Naive thymus-derived CD4-positive, alpha-beta T cell (primary cell): Measurements from ENCODE around the gene CUEDC1. TPM values are rescaled to one million over a fixed set of nuclear protein-coding genes. Genes with fewer than 3 reads are reported as not detected.
"Not testable (repeated sequence)": the region's sequence is repeated elsewhere in the genome, so short reads cannot be mapped to it uniquely, and the experiment has no call there.

Experiments used
- ATAC-seq: fragments of 150-1000 bp; cut with Tn5 transposase; 2 replicates; pipeline ENCODE4 v1.10.0; 2021; ENCODE audit warnings: mild to moderate bottlenecking, moderate library complexity
- CTCF ChIA-PET: fragments of 350-600 bp; sonication (Branson Sonifier 250); formaldehyde crosslinking; loops from one replicate; lab custom pipeline; 2021; ENCODE audit warnings: antibody characterized with exemption; lab: Charles Lee
- POLR2A ChIA-PET: fragments of 350-600 bp; sonication (Branson Sonifier 250); formaldehyde crosslinking; loops from one replicate; lab custom pipeline; 2021; ENCODE audit warnings: antibody characterized with exemption, inconsistent platforms; lab: Charles Lee
- DNase-seq, 9 donors: peaks; one replicate each; pipeline versions ENCODE4 v3.0.0 to v3.0.0-alpha.2; 2020 to 2022; ENCODE audit warnings: mixed read lengths in 1 of 9
- H3K27ac ChIP-seq: one replicate; pipeline ENCODE4 v1.7.0; 2013; ENCODE audit warnings: mild to moderate bottlenecking, low read depth, low read length, moderate library complexity
- H3K27me3 ChIP-seq, 2 donors: one replicate each; pipeline ENCODE4 v1.7.0; 2013; ENCODE audit warnings: low read length in 2 of 2, mild to moderate bottlenecking in 2 of 2, moderate library complexity in 2 of 2; ENCODE audit not compliant: control insufficient read depth in 2 of 2, insufficient read depth in 2 of 2
- H3K36me3 ChIP-seq, 3 experiments: 1 replicate in 2 of 3; 2 replicates in 1 of 3; pipeline ENCODE4 v1.7.0; 2013; ENCODE audit warnings: low read length in 3 of 3, mild to moderate bottlenecking in 3 of 3, moderate library complexity in 1 of 3; ENCODE audit not compliant: insufficient read depth in 3 of 3, control insufficient read depth in 2 of 3
- H3K4me1 ChIP-seq, 2 donors: one replicate each; pipeline ENCODE4 v1.7.0; 2013; ENCODE audit warnings: low read length in 2 of 2, mild to moderate bottlenecking in 2 of 2, moderate library complexity in 1 of 2; ENCODE audit not compliant: control insufficient read depth in 2 of 2, insufficient read depth in 2 of 2
- H3K4me3 ChIP-seq: 2 replicates; pipeline ENCODE4 v1.7.0; 2013; ENCODE audit warnings: mild to moderate bottlenecking, low read length
- H3K9me3 ChIP-seq, 3 experiments: 1 replicate in 2 of 3; 2 replicates in 1 of 3; pipeline ENCODE4 v1.7.0; 2013; ENCODE audit warnings: low read length in 3 of 3; ENCODE audit not compliant: control insufficient read depth in 2 of 3
- H3K27ac Mint-ChIP-seq, 9 donors: one replicate each; pipeline ENCODE4 v1.8.0; 2020 to 2022; ENCODE audit warnings: mixed read lengths in 9 of 9, mild to moderate bottlenecking in 8 of 9, moderate library complexity in 5 of 9, inconsistent platforms in 2 of 9
- H3K27me3 Mint-ChIP-seq, 5 donors: one replicate each; pipeline ENCODE4 v1.8.0; 2021 to 2022; ENCODE audit warnings: mixed read lengths in 5 of 5, mild to moderate bottlenecking in 1 of 5
- H3K36me3 Mint-ChIP-seq, 5 donors: one replicate each; pipeline ENCODE4 v1.8.0; 2020 to 2022; ENCODE audit warnings: mixed read lengths in 5 of 5, mild to moderate bottlenecking in 3 of 5, inconsistent platforms in 1 of 5
- H3K4me1 Mint-ChIP-seq, 7 donors: one replicate each; pipeline ENCODE4 v1.8.0; 2020 to 2022; ENCODE audit warnings: mixed read lengths in 7 of 7, mild to moderate bottlenecking in 3 of 7, inconsistent platforms in 1 of 7
- H3K4me3 Mint-ChIP-seq, 10 donors: one replicate each; pipeline ENCODE4 v1.8.0; 2020 to 2022; ENCODE audit warnings: mild to moderate bottlenecking in 10 of 10, mixed read lengths in 10 of 10, moderate library complexity in 6 of 10, inconsistent platforms in 2 of 10
- H3K9me3 Mint-ChIP-seq, 11 donors: one replicate each; pipeline ENCODE4 v1.8.0; 2020 to 2022; ENCODE audit warnings: mixed read lengths in 11 of 11, mild to moderate bottlenecking in 4 of 11, inconsistent platforms in 1 of 11, moderate library complexity in 1 of 11
- intact Hi-C, 2 donors: fragments of 100-400 bp; cut with micrococcal nuclease; formaldehyde crosslinking; loops; one replicate each; pipeline ENCODE4 v1.15.1; 2023
- polyA plus RNA-seq, 2 donors: library from polyadenylated mRNA; unstranded; fragments of 300-500 nt; fragmentation: Illumina TruSeq; gene quantifications; one replicate each; pipeline ENCODE4 v1.2.3, GENCODE V29; 2021
- total RNA-seq, 6 experiments: library from RNA in 5 of 6; stranded (reverse) in 5 of 6; gene quantifications; 1 replicate in 5 of 6; 2 replicates in 1 of 6; pipeline ENCODE4 v1.2.3 and lab custom pipeline; 2021 to 2026

CUEDC1 gene
- total and polyA plus RNA-seq, 7 experiments from 2014 or later = 0.10 to 7.7 (median 1.0) TPM; not detected in 2

GRCh38 chr17:57925361-57925990 lies 29.7 kb downstream of the CUEDC1 start:
- peaks cover 0 to 5% (median 0%) of the 10 kb centered on the region in 7 donors for H3K4me1 Mint-ChIP-seq
- peaks cover 0 to 48% (median 4%) of the 10 kb centered on the region in 5 donors for H3K27me3 Mint-ChIP-seq
- no peak for DNase-seq
- peaks cover 0 to 3% (median 0%) of the 10 kb centered on the region in 5 donors for H3K36me3 Mint-ChIP-seq
- no peaks in the 10 kb centered on the region for H3K4me1 ChIP-seq
- ChIA-PET CTCF (interaction anchor here (0.6 to 0.7 kb wide), 3 partner anchors 21 to 565 kb away, joined by 3 to 5 read pairs (median 4); no protein-coding TSS in a partner anchor), POLR2A (no interaction called here)
- no peaks in the 10 kb centered on the region for H3K36me3 ChIP-seq
- H3K9me3 Mint-ChIP-seq = no peaks in the 10 kb centered on the region
- no peak for ATAC-seq
- H3K27me3 ChIP-seq = no peaks in the 10 kb centered on the region
- H3K27ac Mint-ChIP-seq = no peak overlapping the region
- intact Hi-C loops = no loop called here
- no peak overlapping the region for H3K4me3 ChIP-seq
- H3K9me3 ChIP-seq = no peaks in the 10 kb centered on the region
- no peak overlapping the region for H3K4me3 Mint-ChIP-seq
- H3K27ac ChIP-seq = no peak overlapping the region

GRCh38 chr17:57924677-57925076 lies 30.5 kb downstream of the CUEDC1 start:
- no peaks in the 10 kb centered on the region for H3K4me1 ChIP-seq
- no peak overlapping the region for H3K4me3 Mint-ChIP-seq
- H3K27ac Mint-ChIP-seq = no peak overlapping the region
- no peaks in the 10 kb centered on the region for H3K9me3 ChIP-seq
- no peaks in the 10 kb centered on the region for H3K9me3 Mint-ChIP-seq
- H3K36me3 Mint-ChIP-seq = peaks cover 0 to 3% (median 0%) of the 10 kb centered on the region in 5 donors
- ATAC-seq = no peak
- H3K4me3 ChIP-seq = no peak overlapping the region
- H3K27me3 Mint-ChIP-seq = peaks cover 0 to 44% (median 4%) of the 10 kb centered on the region in 5 donors
- CTCF ChIA-PET = no interaction called here
- intact Hi-C loops = no loop called here
- H3K27me3 ChIP-seq = no peaks in the 10 kb centered on the region
- POLR2A ChIA-PET = no interaction called here
- H3K4me1 Mint-ChIP-seq = peaks cover 0 to 5% (median 0%) of the 10 kb centered on the region in 7 donors
- no peaks in the 10 kb centered on the region for H3K36me3 ChIP-seq
- no peak for DNase-seq
- no peak overlapping the region for H3K27ac ChIP-seq

- no peaks in the 10 kb centered on the region for H3K36me3 ChIP-seq
- no peaks in the 10 kb centered on the region for H3K9me3 ChIP-seq
- H3K4me1 ChIP-seq = no peaks in the 10 kb centered on the region
- Mint-ChIP-seq H3K27ac (no peak overlapping the region), H3K9me3 (no peaks in the 10 kb centered on the region), H3K4me1 (peaks cover 0 to 5% (median 0%) of the 10 kb centered on the region in 7 donors), H3K4me3 (no peak overlapping the region), H3K27me3 (peaks cover 0 to 40% (median 4%) of the 10 kb centered on the region in 5 donors), H3K36me3 (peaks cover 0 to 3% (median 0%) of the 10 kb centered on the region in 5 donors)
- intact Hi-C loops = no loop called here
- no peak overlapping the region for H3K27ac ChIP-seq
- no peaks in the 10 kb centered on the region for H3K27me3 ChIP-seq
- CTCF ChIA-PET = no interaction called here
- ATAC-seq (no peak), DNase-seq (no peak)
- POLR2A ChIA-PET = no interaction called here
- no peak overlapping the region for H3K4me3 ChIP-seq
These were observed 31.9 kb downstream of the CUEDC1 start for GRCh38 chr17:57923182-57923872.

- ATAC-seq, H3K27ac Mint-ChIP-seq, intact Hi-C loops, H3K4me3 ChIP-seq, H3K27me3 ChIP-seq, H3K9me3 ChIP-seq, H3K4me1 ChIP-seq, H3K4me3 Mint-ChIP-seq, H3K36me3 ChIP-seq, DNase-seq, H3K4me1 Mint-ChIP-seq, H3K9me3 Mint-ChIP-seq, POLR2A ChIA-PET, CTCF ChIA-PET, H3K36me3 Mint-ChIP-seq, H3K27ac ChIP-seq: not testable (repeated sequence)
- peaks cover 0 to 40% (median 4%) of the 10 kb centered on the region in 5 donors for H3K27me3 Mint-ChIP-seq
These were observed 32.5 kb downstream of the CUEDC1 start for GRCh38 chr17:57922745-57923144.

GRCh38 chr17:57920916-57921703 lies 34.1 kb downstream of the CUEDC1 start:
- H3K4me3 Mint-ChIP-seq = no peak overlapping the region

GRCh38 chr17:57919918-57920317 lies 35.3 kb downstream of the CUEDC1 start:
- Mint-ChIP-seq H3K4me3 (no peak overlapping the region), H3K9me3 (no peaks in the 10 kb centered on the region), H3K27me3 (peaks cover 0 to 32% (median 0%) of the 10 kb centered on the region in 5 donors), H3K27ac (no peak overlapping the region), H3K36me3 (no peaks in the 10 kb centered on the region), H3K4me1 (peaks cover 0 to 5% (median 0%) of the 10 kb centered on the region in 7 donors)
- CTCF ChIA-PET = interaction anchor here (4.4 kb wide), 1 partner anchor 79 kb away, joined by 22 read pairs; no protein-coding TSS in a partner anchor
- no peaks in the 10 kb centered on the region for H3K27me3 ChIP-seq
- intact Hi-C loops = loop anchor here in 1 of 2 donors (5.0 kb wide), 1 partner anchor 252 kb away; no protein-coding TSS in a partner anchor
- no peak overlapping the region for H3K27ac ChIP-seq
- H3K36me3 ChIP-seq = no peaks in the 10 kb centered on the region
- no peak overlapping the region for H3K4me3 ChIP-seq
- H3K9me3 ChIP-seq = no peaks in the 10 kb centered on the region
- no peak for DNase-seq
- POLR2A ChIA-PET = no interaction called here
- no peaks in the 10 kb centered on the region for H3K4me1 ChIP-seq
- no peak for ATAC-seq

More at GRCh38 chr17:57920916-57921703, 34.1 kb downstream of the CUEDC1 start:
- ChIA-PET POLR2A (no interaction called here), CTCF (interaction anchor here (0.5 to 4.4 kb wide), 2 partner anchors 78 to 191 kb away, joined by 5 to 22 read pairs; no protein-coding TSS in a partner anchor)
- Histone ChIP-seq H3K36me3 (no peaks in the 10 kb centered on the region), H3K9me3 (no peaks in the 10 kb centered on the region), H3K27ac (no peak overlapping the region), H3K27me3 (no peaks in the 10 kb centered on the region), H3K4me3 (no peak overlapping the region), H3K4me1 (no peaks in the 10 kb centered on the region)
- H3K4me1 Mint-ChIP-seq = peaks cover 0 to 5% (median 0%) of the 10 kb centered on the region in 7 donors
- H3K27ac Mint-ChIP-seq = peak overlapping the region in 1 of 9 donors; percentile 46
- peaks cover 0 to 32% (median 0%) of the 10 kb centered on the region in 5 donors for H3K27me3 Mint-ChIP-seq
- DNase-seq = no peak
- no peaks in the 10 kb centered on the region for H3K9me3 Mint-ChIP-seq
- H3K36me3 Mint-ChIP-seq = no peaks in the 10 kb centered on the region
- ATAC-seq = no peak
- intact Hi-C loops = no loop called here
